Breast epithelium (tissue), 4 donors: Measurements from ENCODE around the gene COL8A1. TPM values are rescaled to one million over a fixed set of nuclear protein-coding genes. Genes with fewer than 3 reads are reported as not detected.
"Not testable (repeated sequence)": the region's sequence is repeated elsewhere in the genome, so short reads cannot be mapped to it uniquely, and the experiment has no call there.

ENCODE experiments used
- DNase-seq, 2 donors: peaks; one replicate each; pipeline ENCODE4 v3.0.0-alpha.2; 2019; ENCODE audit warnings: low spot score in 2 of 2
- H3K27ac ChIP-seq, 2 donors: fragments of 200-600 bp; sonication (generic) in 1 of 2; one replicate each; pipeline ENCODE4 v1.5.1; 2016 to 2019; ENCODE audit warnings: mild to moderate bottlenecking in 1 of 2
- H3K27me3 ChIP-seq, 2 donors: fragments of 200-600 bp; sonication (generic) in 1 of 2; one replicate each; pipeline versions ENCODE4 v1.5.1 to v1.6.0; 2017 to 2019; ENCODE audit warnings: control low read depth in 1 of 2, mild to moderate bottlenecking in 1 of 2
- H3K36me3 ChIP-seq: fragments of 200-600 bp; one replicate; pipeline ENCODE4 v1.5.1; 2019
- H3K4me1 ChIP-seq, 2 donors: fragments of 200-600 bp; sonication (generic); one replicate each; pipeline ENCODE4 v1.5.1; 2016 to 2019; ENCODE audit warnings: control low read depth in 1 of 2
- H3K4me3 ChIP-seq, 3 donors: fragments of 200-600 bp; sonication (generic); 1 replicate in 2 of 3; 2 replicates in 1 of 3; pipeline ENCODE4 v1.5.1; 2016 to 2019; ENCODE audit warnings: mild to moderate bottlenecking in 3 of 3, moderate library complexity in 2 of 3
- H3K9me3 ChIP-seq, 2 donors: fragments of 200-600 bp; sonication (generic) in 1 of 2; one replicate each; pipeline ENCODE4 v1.5.1; 2016 to 2019; ENCODE audit warnings: control low read depth in 1 of 2
- CTCF ChIP-seq, 3 donors: fragments of 450-650 bp; IDR thresholded peaks; one replicate each; pipeline ENCODE4 v1.5.1; 2016 to 2017; ENCODE audit warnings: antibody characterized with exemption in 3 of 3, mild to moderate bottlenecking in 3 of 3, moderate library complexity in 3 of 3
- POLR2A ChIP-seq: fragments of 450-650 bp; IDR thresholded peaks from one replicate; pipeline ENCODE4 v1.6.1; 2016; ENCODE audit warnings: antibody characterized with exemption, mild to moderate bottlenecking, moderate library complexity
- POLR2AphosphoS5 ChIP-seq, 3 donors: sonication (generic); formaldehyde crosslinking; IDR thresholded peaks; one replicate each; pipeline ENCODE4 v1.6.1; 2017; ENCODE audit warnings: antibody characterized with exemption in 3 of 3
- intact Hi-C: fragments of 100-400 bp; cut with DNase I; formaldehyde crosslinking; loops from one replicate; pipeline ENCODE4 v1.15.1; 2023; ENCODE audit warnings: low total_unique reads
- total RNA-seq, 3 donors: library from RNA; depleted of rRNA; stranded (reverse); fragments of >200 nt; gene quantifications; one replicate each; pipeline ENCODE4 v1.1.0, GENCODE V29; 2016

The COL8A1 gene
- total RNA-seq, 3 donors from 2014 or later: 9.2 to 43.6 (median 13.6) TPM

GRCh38 chr3:99731499-99731898 is 93.1 kb downstream of the COL8A1 start:
- TF ChIP-seq POLR2AphosphoS5 (IDR thresholded peaks at IDR 0.05): no peak
- TF ChIP-seq POLR2A: no peak
- TF ChIP-seq CTCF (IDR thresholded peaks at IDR 0.05): no peak
- H3K4me1 ChIP-seq: no peaks in the 10 kb centered on the region
- H3K9me3 ChIP-seq: no peaks in the 10 kb centered on the region
- no peaks in the 10 kb centered on the region for H3K36me3 ChIP-seq
- no peak overlapping the region for H3K4me3 ChIP-seq
- no peaks in the 10 kb centered on the region for H3K27me3 ChIP-seq
- intact Hi-C loops: no loop called here
- H3K27ac ChIP-seq: no peak overlapping the region
- no peak for DNase-seq

- H3K4me3 ChIP-seq, H3K36me3 ChIP-seq, intact Hi-C loops, H3K27ac ChIP-seq, H3K4me1 ChIP-seq, H3K9me3 ChIP-seq, H3K27me3 ChIP-seq, DNase-seq: not testable (repeated sequence)
Measured at GRCh38 chr3:99740371-99740770, 102.0 kb downstream of the COL8A1 start.

- Histone ChIP-seq H3K27ac (no peak overlapping the region), H3K36me3 (no peaks in the 10 kb centered on the region), H3K4me3 (no peak overlapping the region), H3K9me3 (peaks cover 0 to 5% of the 10 kb centered on the region in 2 donors), H3K27me3 (no peaks in the 10 kb centered on the region), H3K4me1 (no peaks in the 10 kb centered on the region)
- no peak for TF ChIP-seq CTCF (IDR thresholded peaks at IDR 0.05)
- TF ChIP-seq POLR2A: no peak
- no peak for TF ChIP-seq POLR2AphosphoS5 (IDR thresholded peaks at IDR 0.05)
- intact Hi-C loops: no loop called here
- DNase-seq: no peak
Measured at GRCh38 chr3:99741588-99741987, 103.2 kb downstream of the COL8A1 start.

GRCh38 chr3:99747915-99748314 is 109.5 kb downstream of the COL8A1 start:
- no peak overlapping the region for H3K27ac ChIP-seq
- no peak overlapping the region for H3K4me3 ChIP-seq
- H3K36me3 ChIP-seq: no peaks in the 10 kb centered on the region
- DNase-seq: no peak
- intact Hi-C loops: no loop called here
- no peaks in the 10 kb centered on the region for H3K4me1 ChIP-seq
- no peaks in the 10 kb centered on the region for H3K27me3 ChIP-seq
- H3K9me3 ChIP-seq: no peaks in the 10 kb centered on the region
- TF ChIP-seq POLR2A: no peak
- no peak for TF ChIP-seq POLR2AphosphoS5 (IDR thresholded peaks at IDR 0.05)
- TF ChIP-seq CTCF (IDR thresholded peaks at IDR 0.05): no peak

- no peaks in the 10 kb centered on the region for H3K36me3 ChIP-seq
- H3K4me3 ChIP-seq: no peak overlapping the region
- H3K9me3 ChIP-seq: no peaks in the 10 kb centered on the region
- no peak for DNase-seq
- H3K4me1 ChIP-seq: no peaks in the 10 kb centered on the region
- intact Hi-C loops: no loop called here
- TF ChIP-seq CTCF (IDR thresholded peaks at IDR 0.05) (no peak), POLR2AphosphoS5 (IDR thresholded peaks at IDR 0.05) (no peak), POLR2A (no peak)
- no peaks in the 10 kb centered on the region for H3K27me3 ChIP-seq
- H3K27ac ChIP-seq: no peak overlapping the region
Measured at GRCh38 chr3:99751649-99752048, 113.3 kb downstream of the COL8A1 start.
